H1 (cell line): Measurements from ENCODE around the gene EPS8L1.

Experiments used
- ASH2L ChIP-seq: fragments of 200-600, 300-600 bp; sonication (generic); IDR thresholded peaks from one replicate; pipeline ENCODE4 v1.7.1; 2017; ENCODE audit warnings: low read length
- EZH2 ChIP-seq: fragments of 200-600 bp; sonication (generic); IDR thresholded peaks from 2 replicates; pipeline ENCODE4 v1.7.1; 2012; ENCODE audit warnings: low read depth, mild to moderate bottlenecking, moderate library complexity, low read length, inconsistent platforms; ENCODE audit not compliant: severe bottlenecking
- POLR2A ChIP-seq, 2 experiments: IDR thresholded peaks; 1 replicate in 1 of 2; 2 replicates in 1 of 2; pipeline ENCODE4 v1.6.1; 2011; ENCODE audit warnings: low read depth in 2 of 2, low read length in 2 of 2, mild to moderate bottlenecking in 2 of 2; ENCODE audit errors: control extremely low read depth in 1 of 2
- POLR2AphosphoS5 ChIP-seq: IDR thresholded peaks from 2 replicates; pipeline ENCODE4 v1.6.1; 2011; ENCODE audit warnings: low read depth, low read length
- RAD21 ChIP-seq, 2 experiments: IDR thresholded peaks in 1 of 2; conservative IDR thresholded peaks in 1 of 2; 2 replicates each; pipeline ENCODE4 v1.6.1; 2011; ENCODE audit warnings: low read depth in 2 of 2, low read length in 2 of 2, improper control_type of control experiment in 1 of 2, inconsistent platforms in 1 of 2, mild to moderate bottlenecking in 1 of 2, moderate library complexity in 1 of 2
- SIX5 ChIP-seq: IDR thresholded peaks from 2 replicates; pipeline ENCODE4 v1.6.1; 2011; ENCODE audit warnings: mild to moderate bottlenecking, low read depth, low read length
- SUZ12 ChIP-seq: fragments of 200-600 bp; sonication (generic); IDR thresholded peaks from 2 replicates; pipeline ENCODE4 v1.6.1; 2012; ENCODE audit warnings: mild to moderate bottlenecking, inconsistent platforms, low read length, moderate library complexity, mixed read lengths

GRCh38 chr19:55083004-55083850, 7.6 kb downstream of the EPS8L1 start:
- TF ChIP-seq SUZ12 (no peak), ASH2L (no peak), SIX5 (no peak), POLR2AphosphoS5 (no peak), EZH2 (no peak), RAD21 (IDR thresholded peaks at IDR 0.05 in 1 of 2, conservative IDR thresholded peaks at IDR 0.05 in 1 of 2; ENCODE audit: low read depth in 2 of 2, low read length in 2 of 2) (no peak), POLR2A (IDR thresholded peaks at IDR 0.05; ENCODE audit: control extremely low read depth in 1 of 2, low read depth in 2 of 2, low read length in 2 of 2) (no peak)
